ENCODE measurements around the gene LMO7.

DNA sequence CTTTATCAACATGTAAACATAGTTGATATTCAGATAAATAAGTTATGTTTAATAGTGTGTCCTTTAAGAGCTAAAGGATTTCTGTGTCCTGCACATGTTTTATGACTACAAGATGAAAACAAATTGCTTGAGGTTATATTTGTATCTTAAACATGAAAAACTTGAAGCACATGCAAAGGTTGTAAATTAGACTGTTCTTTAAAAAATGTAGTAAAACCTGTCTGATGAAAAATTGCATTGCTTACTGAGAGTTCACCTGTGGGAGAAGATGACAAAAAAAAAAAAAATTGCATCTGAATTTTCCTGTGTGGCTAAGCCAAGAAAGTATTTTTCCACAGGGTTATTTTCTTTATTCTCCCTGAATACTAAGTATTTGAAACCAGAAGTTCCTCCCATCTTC, 25.7 kb upstream of the LMO7 start:
- TF ChIP-seq, protein P1, sequence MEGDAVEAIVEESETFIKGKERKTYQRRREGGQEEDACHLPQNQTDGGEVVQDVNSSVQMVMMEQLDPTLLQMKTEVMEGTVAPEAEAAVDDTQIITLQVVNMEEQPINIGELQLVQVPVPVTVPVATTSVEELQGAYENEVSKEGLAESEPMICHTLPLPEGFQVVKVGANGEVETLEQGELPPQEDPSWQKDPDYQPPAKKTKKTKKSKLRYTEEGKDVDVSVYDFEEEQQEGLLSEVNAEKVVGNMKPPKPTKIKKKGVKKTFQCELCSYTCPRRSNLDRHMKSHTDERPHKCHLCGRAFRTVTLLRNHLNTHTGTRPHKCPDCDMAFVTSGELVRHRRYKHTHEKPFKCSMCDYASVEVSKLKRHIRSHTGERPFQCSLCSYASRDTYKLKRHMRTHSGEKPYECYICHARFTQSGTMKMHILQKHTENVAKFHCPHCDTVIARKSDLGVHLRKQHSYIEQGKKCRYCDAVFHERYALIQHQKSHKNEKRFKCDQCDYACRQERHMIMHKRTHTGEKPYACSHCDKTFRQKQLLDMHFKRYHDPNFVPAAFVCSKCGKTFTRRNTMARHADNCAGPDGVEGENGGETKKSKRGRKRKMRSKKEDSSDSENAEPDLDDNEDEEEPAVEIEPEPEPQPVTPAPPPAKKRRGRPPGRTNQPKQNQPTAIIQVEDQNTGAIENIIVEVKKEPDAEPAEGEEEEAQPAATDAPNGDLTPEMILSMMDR (conservative IDR thresholded peaks at IDR 0.05; ENCODE audit: low read length): no peak
- TF ChIP-seq EZH2phosphoT487 (IDR thresholded peaks at IDR 0.05; ENCODE audit: borderline replicate concordance, low read depth, low read length): no peak

Measured in OCI-LY7 (cell line).